G401 (cell line): ENCODE results near the gene SUMO3. TPM values are rescaled to one million over a fixed set of nuclear protein-coding genes. Genes with fewer than 3 reads are reported as not detected.

Source experiments
- total RNA-seq: library from RNA; depleted of rRNA; stranded (reverse); fragments of >200 nt; shearing (Covaris generic); gene quantifications from 2 replicates; pipeline ENCODE4 v1.2.3, GENCODE V29; 2014; rRNA removed

The SUMO3 gene
- total RNA-seq, 1 experiment from 2014 or later = 59.0 TPM

Other genes with a start within 250 kb of the SUMO3 start
- gene KRTAP10-4, start 244.3 kb downstream of the SUMO3 start, total RNA-seq = not detected in 2 replicates
- not detected in 2 replicates for gene KRTAP10-5, start 237.5 kb downstream of the SUMO3 start, total RNA-seq
- gene KRTAP10-6, start 225.6 kb downstream of the SUMO3 start, total RNA-seq = not detected in 2 replicates
- not detected in 2 replicates for gene KRTAP10-7, start 217.5 kb downstream of the SUMO3 start, total RNA-seq
- gene KRTAP10-8, start 206.0 kb downstream of the SUMO3 start, total RNA-seq = not detected in 2 replicates
- not detected in 2 replicates for gene KRTAP10-9, start 191.0 kb downstream of the SUMO3 start, total RNA-seq
- gene KRTAP10-10, start 180.7 kb downstream of the SUMO3 start, total RNA-seq = not detected in 2 replicates
- gene KRTAP10-11, start 171.6 kb downstream of the SUMO3 start, total RNA-seq = not detected in 2 replicates
- gene KRTAP12-4, start 163.4 kb downstream of the SUMO3 start, total RNA-seq = not detected in 2 replicates
- not detected in 2 replicates for gene KRTAP12-3, start 160.1 kb downstream of the SUMO3 start, total RNA-seq
- not detected in 2 replicates for gene KRTAP12-2, start 151.1 kb downstream of the SUMO3 start, total RNA-seq
- gene KRTAP12-1, start 135.9 kb downstream of the SUMO3 start, total RNA-seq = not detected in 2 replicates
- not detected in 2 replicates for gene KRTAP10-12, start 120.9 kb downstream of the SUMO3 start, total RNA-seq
- gene TSPEAR, start 106.5 kb downstream of the SUMO3 start, total RNA-seq = not detected in 2 replicates
- gene UBE2G2, start 16.2 kb downstream of the SUMO3 start, total RNA-seq = 55.2 and 61.8 TPM in 2 replicates
- gene PTTG1IP, start 55.6 kb upstream of the SUMO3 start, total RNA-seq = 172 and 243 TPM in 2 replicates
- not detected in 2 replicates for gene ITGB2, start 102.8 kb upstream of the SUMO3 start, total RNA-seq
- 48.2 and 77.4 TPM in 2 replicates for gene SLX9, start 122.0 kb upstream of the SUMO3 start, total RNA-seq